GM19035 (cell line): ENCODE measurements around the gene PRPF31.

Source experiments
- ATAC-seq: cut with Tn5 transposase; IDR thresholded peaks from one replicate; pipeline ENCODE4 v1.9.1; 2021; ENCODE audit not compliant: unreplicated experiment

Gene PRPF31

GRCh38 chr19:54138489-54139256, 23.1 kb downstream of the PRPF31 start:
- ATAC-seq = no peak

GRCh38 chr19:54141356-54141755, 25.8 kb downstream of the PRPF31 start:
- no peak for ATAC-seq

GRCh38 chr19:54142166-54142780, 26.7 kb downstream of the PRPF31 start:
- ATAC-seq = no peak

- no peak for ATAC-seq
Observed at GRCh38 chr19:54145541-54146158, 30.1 kb downstream of the PRPF31 start.

- ATAC-seq = no peak
Observed at GRCh38 chr19:54147676-54148075, 32.1 kb downstream of the PRPF31 start.

GRCh38 chr19:54148158-54148557, 32.6 kb downstream of the PRPF31 start:
- ATAC-seq = no peak

GRCh38 chr19:54149021-54149812, 33.7 kb downstream of the PRPF31 start:
- no peak for ATAC-seq

- no peak for ATAC-seq
Observed at GRCh38 chr19:54151362-54152035, 35.9 kb downstream of the PRPF31 start.

GRCh38 chr19:54152267-54152666, 36.7 kb downstream of the PRPF31 start:
- ATAC-seq = no peak

GRCh38 chr19:54152878-54153524, 37.4 kb downstream of the PRPF31 start:
- no peak for ATAC-seq

GRCh38 chr19:54153731-54154326, 38.3 kb downstream of the PRPF31 start:
- no peak for ATAC-seq

- ATAC-seq = no peak
Observed at GRCh38 chr19:54154603-54155345, 39.2 kb downstream of the PRPF31 start.

GRCh38 chr19:54155694-54156093, 40.1 kb downstream of the PRPF31 start:
- ATAC-seq = no peak

GRCh38 chr19:54156490-54156889, 40.9 kb downstream of the PRPF31 start:
- ATAC-seq = no peak

GRCh38 chr19:54156953-54157352, 41.4 kb downstream of the PRPF31 start:
- ATAC-seq = no peak

- no peak for ATAC-seq
Observed at GRCh38 chr19:54158812-54159351, 43.3 kb downstream of the PRPF31 start.

- peak; percentile 87 for ATAC-seq
Observed at GRCh38 chr19:54159352-54160181, 44.0 kb downstream of the PRPF31 start, which contains the start of gene LENG1. TSS of gene LENG1 (minus strand) at chr19:54159721. CDS start at chr19:54159695, 26 bp downstream.
